Activated T-cell treated with anti-CD3 and anti-CD28 coated beads, Interleukin-2, amount 50 U/mL, for 48 hours (primary cell): ENCODE data around the gene SNX9.

Experiments
- DNase-seq, 2 experiments: peaks; one replicate each; pipeline ENCODE4 v3.0.0-alpha.2; 2020

The SNX9 gene

GRCh38 chr6:157860505-157860991 lies 37.5 kb downstream of the SNX9 start:
- DNase-seq, result no peak

DNA sequence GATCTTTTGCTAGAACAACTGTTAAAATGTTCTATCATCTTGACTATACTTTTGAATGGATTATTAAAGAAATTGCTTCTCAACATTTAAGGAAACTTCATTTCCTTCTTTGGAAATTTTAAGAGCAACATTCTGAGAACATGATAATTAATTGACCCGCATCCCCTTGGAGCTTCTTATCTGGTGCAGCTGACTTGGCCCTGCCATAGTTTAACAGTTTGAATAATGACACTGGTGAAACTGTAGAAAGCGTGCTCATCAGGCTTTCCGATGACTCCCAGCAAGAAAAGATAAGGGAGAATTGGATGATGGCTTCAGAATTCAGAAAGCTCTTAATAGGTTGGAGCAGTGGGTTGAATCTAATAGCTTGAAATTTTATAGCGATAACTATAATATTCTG lies 38.1 kb downstream of the SNX9 start:
- DNase-seq, result no peak

GRCh38 chr6:157861814-157862213 lies 38.8 kb downstream of the SNX9 start:
- DNase-seq, result no peak

DNA sequence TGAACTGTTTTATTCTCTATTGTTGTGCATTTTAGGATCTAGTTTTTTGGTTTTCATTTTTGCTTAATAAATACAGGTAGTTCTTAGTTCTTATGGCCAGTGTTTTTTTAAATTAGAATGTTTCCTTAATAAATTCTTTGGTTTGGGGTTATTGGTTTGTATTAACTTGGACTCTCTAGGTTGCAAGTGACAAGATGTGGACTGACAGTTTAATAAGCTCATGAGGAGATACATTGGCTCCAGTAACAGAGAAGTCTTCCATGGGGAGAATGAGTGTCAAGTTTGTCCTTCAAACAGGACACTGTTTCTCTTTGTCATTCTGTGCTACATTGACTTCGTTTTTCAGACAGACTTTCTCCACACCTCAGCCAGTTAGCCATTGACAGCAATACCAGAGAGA lies 39.7 kb downstream of the SNX9 start:
- no peak for DNase-seq

GRCh38 chr6:157864185-157864761 lies 41.2 kb downstream of the SNX9 start:
- peak in 1 of 2 experiments; percentile 49 for DNase-seq

- DNase-seq, result no peak
Observed at GRCh38 chr6:157865249-157865648, 42.2 kb downstream of the SNX9 start.

DNA sequence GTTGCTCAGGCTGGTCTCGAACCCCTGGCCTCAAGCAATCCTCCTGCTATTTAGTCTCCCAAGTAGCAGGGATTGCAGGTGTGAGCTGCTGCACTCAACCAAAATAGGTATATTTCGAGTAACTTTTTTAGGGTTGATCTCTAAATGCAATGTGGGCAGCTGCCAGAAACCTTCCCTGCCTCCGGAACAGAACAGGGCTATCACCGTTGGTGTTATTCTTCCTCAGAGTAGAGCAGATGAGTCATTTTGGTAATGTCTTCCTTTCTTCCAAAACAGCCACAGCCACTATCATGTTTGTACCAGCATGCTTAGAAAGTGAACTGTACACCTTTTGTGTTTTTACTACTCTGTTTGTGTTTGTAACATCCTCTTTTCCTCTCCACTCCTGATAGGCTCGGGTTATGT lies 44.1 kb downstream of the SNX9 start:
- DNase-seq, result no peak

- no peak for DNase-seq
Observed at GRCh38 chr6:157867981-157868380, 44.9 kb downstream of the SNX9 start.

- DNase-seq, result no peak
Observed at GRCh38 chr6:157868835-157869234, 45.8 kb downstream of the SNX9 start.

- no peak for DNase-seq
Observed at GRCh38 chr6:157869673-157870302, 46.7 kb downstream of the SNX9 start.

- DNase-seq, result peak; percentile 92 to 93
Observed at GRCh38 chr6:157873735-157874344, 50.8 kb downstream of the SNX9 start.

DNA sequence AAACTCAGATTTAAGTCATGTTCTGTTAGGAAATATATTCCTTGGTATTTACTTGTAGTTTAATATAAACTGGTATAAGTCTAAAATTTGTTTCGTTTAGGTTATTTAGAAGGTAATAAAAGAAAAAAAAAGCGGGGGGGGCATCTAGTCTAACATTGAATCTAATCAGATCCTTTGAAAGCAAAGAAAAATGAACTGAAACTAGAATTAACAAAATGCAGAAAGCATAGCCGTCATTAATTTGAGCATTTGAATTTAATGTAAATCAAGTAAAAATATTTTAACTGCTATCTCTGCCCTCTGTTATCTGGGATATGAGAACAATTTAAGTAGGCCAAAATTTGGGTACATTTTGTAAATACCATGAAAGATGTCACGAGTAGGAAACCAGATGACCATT lies 54.1 kb downstream of the SNX9 start:
- no peak for DNase-seq

DNA sequence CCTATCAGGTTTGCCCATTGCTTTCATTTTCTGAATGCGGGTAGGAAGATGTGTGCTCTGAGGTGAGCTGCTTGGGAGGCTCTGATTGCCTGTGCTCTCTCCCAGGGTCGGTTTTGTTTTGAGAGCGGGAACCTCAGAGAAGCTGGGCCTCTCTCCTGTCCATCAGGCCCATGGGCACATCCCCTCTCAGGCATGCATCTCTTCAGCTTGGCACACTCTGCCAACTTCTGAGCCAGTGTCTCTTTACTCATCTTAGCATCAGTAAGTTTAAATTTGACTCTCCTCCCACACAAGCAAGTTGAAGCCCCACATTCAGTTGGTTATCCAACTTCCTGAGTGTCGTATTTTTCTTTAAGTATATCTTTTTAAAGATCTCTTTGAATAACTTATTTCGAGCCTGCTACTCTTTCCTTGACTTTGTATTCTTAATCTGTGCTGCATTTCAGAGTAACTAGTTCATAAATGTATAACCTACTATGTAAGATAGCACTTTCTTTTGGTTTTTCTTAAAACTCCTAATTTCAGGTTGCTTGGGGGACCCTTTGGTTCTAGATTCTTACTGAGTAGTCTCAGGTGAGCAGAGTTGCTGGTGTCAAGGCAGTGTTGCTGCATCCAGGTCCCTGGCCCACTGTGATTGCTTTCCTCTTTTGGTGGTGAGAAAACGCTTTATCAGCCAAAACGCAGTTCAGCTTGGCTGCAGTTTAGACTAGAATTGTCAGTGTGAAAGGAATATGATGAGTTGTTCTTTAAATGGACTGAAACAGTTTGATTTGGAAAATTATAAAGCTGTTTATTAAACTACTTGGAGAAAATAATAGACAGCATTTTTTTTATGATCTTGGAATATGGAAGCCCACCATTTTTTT lies 54.8 kb downstream of the SNX9 start:
- no peak for DNase-seq

DNA sequence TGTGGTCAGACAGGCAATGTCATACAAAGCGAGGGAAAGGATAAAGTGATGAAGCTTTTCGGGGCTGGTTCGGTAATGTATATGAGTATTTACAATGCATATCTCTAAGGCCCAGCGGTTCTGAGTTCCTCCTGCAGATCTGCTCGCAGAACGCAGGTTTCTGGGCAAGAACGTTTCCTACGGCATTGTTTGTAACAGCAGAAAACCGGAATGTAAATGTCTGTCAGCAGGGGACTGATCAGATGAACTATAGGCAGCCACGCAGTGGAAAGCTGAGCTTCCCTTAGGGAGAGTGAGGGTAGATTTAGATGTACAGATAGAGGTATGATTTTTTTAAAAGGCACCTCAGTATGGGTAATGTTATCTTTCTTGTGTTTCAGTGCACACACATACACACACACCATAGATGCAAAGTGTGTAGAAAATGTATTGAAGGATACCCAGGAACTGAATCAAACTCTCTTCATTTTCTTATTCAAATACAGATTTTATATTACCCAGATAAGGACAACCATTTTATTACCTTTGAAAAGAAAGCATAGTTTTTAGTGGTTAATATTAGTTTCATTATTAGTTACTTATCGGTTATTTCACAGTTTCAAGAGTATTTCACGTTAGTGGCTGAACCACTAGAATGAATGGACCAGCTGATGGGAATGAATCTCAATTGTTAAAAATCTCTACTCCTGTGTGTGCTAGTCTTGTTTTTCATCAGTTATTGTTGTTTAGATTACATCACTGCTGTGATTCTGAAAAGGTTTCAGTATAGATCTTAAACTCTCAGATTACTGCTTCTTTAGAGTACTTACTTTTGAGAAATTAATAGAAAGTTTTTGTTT lies 56.2 kb downstream of the SNX9 start:
- DNase-seq, result no peak

DNA sequence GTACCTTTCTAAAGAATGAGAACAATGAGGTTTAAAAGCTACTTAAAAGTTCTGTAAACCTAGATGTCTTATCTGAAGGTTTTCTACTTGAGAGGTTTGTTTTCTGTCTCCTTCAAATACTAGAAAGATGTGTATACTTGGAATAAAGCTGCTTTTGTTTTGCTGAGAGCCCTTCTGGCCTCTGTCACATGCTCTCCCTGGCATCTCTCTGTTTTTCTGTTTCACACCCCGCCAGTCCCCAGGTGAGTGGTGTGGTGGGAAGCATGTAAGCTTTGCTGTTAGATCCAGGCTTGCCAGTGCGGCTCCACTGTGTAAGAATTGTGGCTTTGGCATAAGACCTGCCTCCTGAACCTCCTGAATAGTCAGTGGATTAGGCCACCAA lies 56.8 kb downstream of the SNX9 start:
- no peak for DNase-seq

GRCh38 chr6:157880534-157880933 lies 57.5 kb downstream of the SNX9 start:
- DNase-seq, result no peak

- DNase-seq, result no peak
Observed at GRCh38 chr6:157881342-157881741, 58.3 kb downstream of the SNX9 start.

DNA sequence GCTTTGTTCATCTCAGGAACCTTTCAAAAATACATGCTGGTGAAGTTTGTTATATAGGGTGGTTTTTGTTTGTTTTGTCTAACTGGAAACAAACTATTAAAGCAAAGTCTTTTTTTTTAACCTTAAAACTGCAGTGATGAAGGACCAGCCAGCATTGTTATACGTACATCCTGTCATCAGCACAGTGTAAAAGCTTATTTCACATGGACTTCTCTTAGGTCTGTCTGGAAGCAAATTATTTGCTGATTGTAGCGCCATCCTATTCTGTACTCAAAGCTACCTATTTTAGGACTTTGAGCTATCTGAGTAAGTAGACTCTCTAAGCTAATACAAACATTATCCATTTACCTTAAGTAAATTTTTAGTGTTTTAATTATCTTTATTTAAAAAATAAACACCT lies 61.7 kb downstream of the SNX9 start:
- no peak for DNase-seq

- peak; percentile 65 to 67 for DNase-seq
Observed at GRCh38 chr6:157885211-157885788, 62.3 kb downstream of the SNX9 start.

GRCh38 chr6:157885876-157886275 lies 62.8 kb downstream of the SNX9 start:
- peak in 1 of 2 experiments; percentile 57 for DNase-seq

DNA sequence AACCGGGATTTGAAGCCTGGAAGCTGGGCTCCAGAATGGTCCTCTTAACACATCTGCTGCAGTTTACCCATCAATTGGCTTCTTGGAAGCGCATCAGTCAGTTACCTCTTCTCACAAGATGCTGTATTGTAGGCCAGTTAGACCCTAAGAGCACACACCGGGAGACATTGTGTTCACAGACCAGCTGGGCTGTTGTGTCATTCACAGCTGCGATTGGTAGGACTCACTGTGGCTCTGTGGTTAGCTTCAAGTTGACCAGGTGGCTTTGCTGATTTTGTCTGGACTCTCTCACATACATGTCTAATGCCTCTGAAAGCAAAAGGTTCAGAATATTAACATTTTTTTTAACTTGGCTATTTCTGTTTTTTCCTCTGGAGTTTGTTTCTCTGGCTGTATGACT lies 64.8 kb downstream of the SNX9 start:
- DNase-seq, result no peak
